Progenitor cell of endocrine pancreas (in vitro differentiated cells): ENCODE results near the gene GPRIN3. TPM values are rescaled to one million over a fixed set of nuclear protein-coding genes. Genes with fewer than 3 reads are reported as not detected.

Experiments used
- DNase-seq: peaks from one replicate; pipeline ENCODE4 v3.0.0; 2021; ENCODE audit warnings: low spot score; ENCODE audit not compliant: unreplicated experiment
- H3K27ac Mint-ChIP-seq: 2 replicates; pipeline ENCODE4 v1.8.0; 2021; ENCODE audit warnings: mild to moderate bottlenecking, moderate library complexity, mixed read lengths
- H3K27me3 Mint-ChIP-seq: 2 replicates; pipeline ENCODE4 v1.8.0; 2021; ENCODE audit warnings: mixed read lengths
- H3K36me3 Mint-ChIP-seq: 2 replicates; pipeline ENCODE4 v1.8.0; 2022; ENCODE audit warnings: mixed read lengths; ENCODE audit not compliant: insufficient read depth
- H3K4me1 Mint-ChIP-seq: 2 replicates; pipeline ENCODE4 v1.8.0; 2021; ENCODE audit warnings: low read depth, mixed read lengths
- H3K4me3 Mint-ChIP-seq: 2 replicates; pipeline ENCODE4 v1.8.0; 2021; ENCODE audit warnings: low read depth, mild to moderate bottlenecking, moderate library complexity, mixed read lengths
- H3K9me3 Mint-ChIP-seq: 2 replicates; pipeline ENCODE4 v1.8.0; 2021; ENCODE audit warnings: low read depth, mixed read lengths
- CTCF ChIP-seq: fragments of 200-600 bp; sonication (generic); IDR thresholded peaks from one replicate; pipeline ENCODE4 v1.5.0; 2021; ENCODE audit warnings: antibody characterized with exemption, mild to moderate bottlenecking; ENCODE audit not compliant: unreplicated experiment
- total RNA-seq: library from RNA; stranded (reverse); gene quantifications from 2 replicates; pipeline ENCODE4 v1.2.1, GENCODE V29; 2021

The GPRIN3 gene
- total RNA-seq, 1 donor from 2014 or later: 16.0 TPM

- no peak for DNase-seq
- Mint-ChIP-seq H3K4me3 (no peak overlapping the region), H3K27me3 (no peaks in the 10 kb centered on the region), H3K27ac (no peak overlapping the region), H3K36me3 (no peaks in the 10 kb centered on the region), H3K9me3 (no peaks in the 10 kb centered on the region), H3K4me1 (peaks cover 3% of the 10 kb centered on the region)
- TF ChIP-seq CTCF: no peak
These were observed 29.3 kb upstream of the GPRIN3 start for GRCh38 chr4:89336818-89337420.

- no peak for TF ChIP-seq CTCF
- no peak for DNase-seq
- Mint-ChIP-seq H3K27me3 (no peaks in the 10 kb centered on the region), H3K9me3 (no peaks in the 10 kb centered on the region), H3K4me1 (peaks cover 3% of the 10 kb centered on the region), H3K36me3 (no peaks in the 10 kb centered on the region), H3K27ac (no peak overlapping the region), H3K4me3 (no peak overlapping the region)
These were observed 27.2 kb upstream of the GPRIN3 start for GRCh38 chr4:89334830-89335229.

GRCh38 chr4:89334311-89334710 lies 26.7 kb upstream of the GPRIN3 start:
- DNase-seq: no peak
- no peaks in the 10 kb centered on the region for H3K36me3 Mint-ChIP-seq
- H3K4me3 Mint-ChIP-seq: no peak overlapping the region
- no peaks in the 10 kb centered on the region for H3K27me3 Mint-ChIP-seq
- TF ChIP-seq CTCF: no peak
- peaks cover 3% of the 10 kb centered on the region for H3K4me1 Mint-ChIP-seq
- H3K9me3 Mint-ChIP-seq: no peaks in the 10 kb centered on the region
- no peak overlapping the region for H3K27ac Mint-ChIP-seq

DNA sequence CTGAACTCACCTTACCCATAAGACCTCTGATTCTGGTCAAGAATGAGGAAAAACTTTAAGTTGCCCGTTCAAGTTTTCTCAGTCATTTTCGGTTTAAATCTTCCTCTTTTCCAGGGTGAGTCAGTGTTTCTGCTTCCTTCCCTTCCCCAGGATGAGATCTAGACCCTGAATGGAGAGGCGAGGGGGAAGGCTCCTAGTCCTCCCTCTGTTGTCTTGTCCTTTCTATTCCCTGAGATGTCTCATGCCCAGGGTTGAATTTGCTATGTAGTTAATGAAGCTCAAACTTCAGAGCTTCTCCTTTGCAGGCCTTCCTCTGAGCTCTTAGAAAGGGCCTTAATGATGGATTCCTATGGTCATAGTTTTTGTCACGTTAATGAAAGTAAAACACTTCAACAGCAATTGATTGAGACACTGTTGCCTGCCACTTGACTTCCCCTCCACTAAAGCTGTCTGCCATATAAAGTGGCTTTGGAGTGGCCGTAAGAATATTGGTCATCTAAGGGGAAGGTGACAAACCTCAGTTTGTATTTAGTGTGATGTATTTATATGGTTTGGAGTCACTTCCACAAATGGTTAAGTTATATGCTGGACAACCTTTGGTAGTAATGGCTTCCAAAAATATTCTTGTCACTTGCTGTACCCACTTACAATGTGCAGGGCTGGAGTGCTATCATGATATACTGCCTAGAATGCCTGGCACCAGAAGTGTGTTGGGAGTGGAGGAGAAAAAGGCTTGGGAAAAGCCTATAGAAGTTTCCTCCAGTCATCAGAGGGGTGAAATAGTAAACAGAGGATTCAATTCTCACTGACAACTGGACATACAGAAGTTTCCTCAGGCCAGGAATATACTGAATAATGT lies 24.3 kb upstream of the GPRIN3 start:
- no peak for TF ChIP-seq CTCF
- Mint-ChIP-seq H3K27ac (no peak overlapping the region), H3K4me3 (no peak overlapping the region), H3K27me3 (no peaks in the 10 kb centered on the region), H3K4me1 (peaks cover 3% of the 10 kb centered on the region), H3K9me3 (no peaks in the 10 kb centered on the region), H3K36me3 (no peaks in the 10 kb centered on the region)
- no peak for DNase-seq

- no peaks in the 10 kb centered on the region for H3K9me3 Mint-ChIP-seq
- peaks cover 3% of the 10 kb centered on the region for H3K4me1 Mint-ChIP-seq
- H3K27ac Mint-ChIP-seq: no peak overlapping the region
- no peak for TF ChIP-seq CTCF
- no peaks in the 10 kb centered on the region for H3K36me3 Mint-ChIP-seq
- no peak overlapping the region for H3K4me3 Mint-ChIP-seq
- no peaks in the 10 kb centered on the region for H3K27me3 Mint-ChIP-seq
- no peak for DNase-seq
These were observed 23.6 kb upstream of the GPRIN3 start for GRCh38 chr4:89331197-89331596.
